B cell (primary cell): ENCODE results near the gene LRTM2. TPM values are rescaled to one million over a fixed set of nuclear protein-coding genes. Genes with fewer than 3 reads are reported as not detected.

Source experiments
- ATAC-seq: fragments of 200-7000 bp; cut with Tn5 transposase; one replicate; pipeline ENCODE4 v1.10.0; 2021; ENCODE audit warnings: low read depth, mild to moderate bottlenecking, moderate number of reproducible peaks, moderate library complexity
- CTCF ChIA-PET: fragments of 350-600 bp; sonication (Branson Sonifier 250); formaldehyde crosslinking; loops from one replicate; lab custom pipeline; 2021; ENCODE audit warnings: antibody characterized with exemption, inconsistent platforms; lab: Charles Lee
- POLR2A ChIA-PET: fragments of 350-600 bp; sonication (Branson Sonifier 250); formaldehyde crosslinking; loops from one replicate; lab custom pipeline; 2021; ENCODE audit warnings: antibody characterized with exemption; lab: Charles Lee
- DNase-seq: peaks from one replicate; pipeline ENCODE4 v3.0.0; 2013
- H2AFZ ChIP-seq: 2 replicates; pipeline ENCODE4 v1.6.1; 2012; ENCODE audit warnings: mild to moderate bottlenecking, low read depth, low read length; ENCODE audit not compliant: insufficient read depth, poor library complexity, severe bottlenecking
- H3K27ac ChIP-seq, 2 donors: 1 replicate in 1 of 2; 2 replicates in 1 of 2; pipeline ENCODE4 v1.5.1; 2012 to 2013; ENCODE audit warnings: low read length in 2 of 2, mild to moderate bottlenecking in 2 of 2, moderate library complexity in 1 of 2
- H3K27me3 ChIP-seq, 4 experiments: fragments of 200-600 bp in 1 of 4; sonication (generic) in 1 of 4; replicated peaks in 1 of 4; 1 replicate in 2 of 4; 2 replicates in 2 of 4; pipeline versions ENCODE4 v1.6.1 to v1.7.0; 2013 to 2016; ENCODE audit warnings: low read length in 3 of 4, mild to moderate bottlenecking in 2 of 4, mixed read lengths in 1 of 4, moderate library complexity in 1 of 4; ENCODE audit not compliant: insufficient read depth in 4 of 4, control insufficient read depth in 3 of 4; ENCODE audit errors: control extremely low read depth in 1 of 4
- H3K36me3 ChIP-seq, 2 experiments: replicated peaks in 1 of 2; 1 replicate in 1 of 2; 2 replicates in 1 of 2; pipeline versions ENCODE4 v1.6.1 to v1.7.1; 2013; ENCODE audit warnings: low read length in 1 of 2; ENCODE audit not compliant: insufficient read depth in 2 of 2, control insufficient read depth in 1 of 2; ENCODE audit errors: control extremely low read depth in 1 of 2, extremely low read depth in 1 of 2
- H3K4me1 ChIP-seq, 2 donors: fragments of 200-600 bp in 1 of 2; sonication (generic) in 1 of 2; 1 replicate in 1 of 2; 2 replicates in 1 of 2; pipeline versions ENCODE4 v1.5.1 to v1.6.1; 2013 to 2017; ENCODE audit warnings: low read length in 2 of 2; ENCODE audit not compliant: control insufficient read depth in 2 of 2, insufficient read depth in 2 of 2
- H3K4me2 ChIP-seq: replicated peaks from 2 replicates; pipeline ENCODE3; 2012; ENCODE audit warnings: mild to moderate bottlenecking, low read depth, low read length; ENCODE audit not compliant: poor library complexity, severe bottlenecking
- H3K4me3 ChIP-seq, 5 experiments: fragments of 200-600 bp in 1 of 5; sonication (generic) in 1 of 5; 1 replicate in 3 of 5; 2 replicates in 2 of 5; pipeline versions ENCODE4 v1.5.1 to v1.7.0; 2011 to 2016; ENCODE audit warnings: low read length in 4 of 5, mild to moderate bottlenecking in 4 of 5, low read depth in 2 of 5, control low read depth in 1 of 5, moderate library complexity in 1 of 5; ENCODE audit not compliant: insufficient read depth in 1 of 5; ENCODE audit errors: control extremely low read depth in 1 of 5, extremely low read depth in 1 of 5
- H3K79me2 ChIP-seq: fragments of 200-600 bp; sonication (generic); one replicate; pipeline ENCODE4 v1.6.0; 2016; ENCODE audit warnings: low read length; ENCODE audit not compliant: control insufficient read depth, insufficient read depth
- H3K9ac ChIP-seq: fragments of 200-600 bp; sonication (generic); 2 replicates; pipeline ENCODE4 v1.6.1; 2017; ENCODE audit warnings: mild to moderate bottlenecking, low read length, moderate library complexity
- H3K9me3 ChIP-seq, 3 donors: one replicate each; pipeline versions ENCODE4 v1.6.1 to v1.7.1; 2013; ENCODE audit warnings: low read length in 2 of 3; ENCODE audit not compliant: control insufficient read depth in 2 of 3, insufficient read depth in 1 of 3; ENCODE audit errors: control extremely low read depth in 1 of 3
- H4K20me1 ChIP-seq: 2 replicates; pipeline ENCODE4 v1.6.0; 2012; ENCODE audit warnings: mild to moderate bottlenecking, low read length; ENCODE audit not compliant: insufficient read depth, control insufficient read depth, poor library complexity, severe bottlenecking
- H3K27ac Mint-ChIP-seq: one replicate; pipeline ENCODE4 v1.8.0; 2021; ENCODE audit warnings: mixed read lengths
- H3K27me3 Mint-ChIP-seq: one replicate; pipeline ENCODE4 v1.8.0; 2021; ENCODE audit warnings: mixed read lengths
- H3K4me1 Mint-ChIP-seq: one replicate; pipeline ENCODE4 v1.8.0; 2021; ENCODE audit warnings: mixed read lengths
- H3K4me3 Mint-ChIP-seq: one replicate; pipeline ENCODE4 v1.8.0; 2021; ENCODE audit warnings: mixed read lengths
- H3K9me3 Mint-ChIP-seq: one replicate; pipeline ENCODE4 v1.8.0; 2022; ENCODE audit warnings: mixed read lengths; ENCODE audit not compliant: insufficient read depth
- EZH2 ChIP-seq: IDR thresholded peaks from 2 replicates; pipeline ENCODE4 v1.6.1; 2012; ENCODE audit warnings: borderline replicate concordance, low read depth, mild to moderate bottlenecking, moderate library complexity, low read length; ENCODE audit not compliant: insufficient read depth, poor library complexity, severe bottlenecking
- whole genome bisulfite sequencing: methylation state at CpG from one replicate; pipeline ENCODE4 v1.1.5; 2013; ENCODE audit warnings: missing lambda C conversion rate; ENCODE audit not compliant: insufficient coverage; 5-methylcytosine and 5-hydroxymethylcytosine counted together
- intact Hi-C: fragments of 100-400 bp; cut with micrococcal nuclease; formaldehyde crosslinking; loops from one replicate; pipeline ENCODE4 v1.10.0; 2022
- polyA plus RNA-seq: library from polyadenylated mRNA; depleted of rRNA; stranded (reverse); fragments of >200 nt; gene quantifications from 2 replicates; pipeline ENCODE4 v1.2.3, GENCODE V29; 2012
- total RNA-seq, 2 donors: library from RNA; stranded (reverse); fragments of 120-200 nt in 1 of 2; gene quantifications; 1 replicate in 1 of 2; 2 replicates in 1 of 2; pipeline versions ENCODE4 v1.2.3 to v1.2.4, GENCODE V29; 2013 to 2022
- TF ChIP-seq, protein P1 (sequence below): fragments of 200-600 bp; IDR thresholded peaks from one replicate; pipeline ENCODE4 v1.8.0; 2022; ENCODE audit warnings: antibody characterized with exemption, mild to moderate bottlenecking

LRTM2 gene
- total and polyA plus RNA-seq, 2 donors (not counting 1 experiment from before 2014, with no cell fraction given): not detected

DNA sequence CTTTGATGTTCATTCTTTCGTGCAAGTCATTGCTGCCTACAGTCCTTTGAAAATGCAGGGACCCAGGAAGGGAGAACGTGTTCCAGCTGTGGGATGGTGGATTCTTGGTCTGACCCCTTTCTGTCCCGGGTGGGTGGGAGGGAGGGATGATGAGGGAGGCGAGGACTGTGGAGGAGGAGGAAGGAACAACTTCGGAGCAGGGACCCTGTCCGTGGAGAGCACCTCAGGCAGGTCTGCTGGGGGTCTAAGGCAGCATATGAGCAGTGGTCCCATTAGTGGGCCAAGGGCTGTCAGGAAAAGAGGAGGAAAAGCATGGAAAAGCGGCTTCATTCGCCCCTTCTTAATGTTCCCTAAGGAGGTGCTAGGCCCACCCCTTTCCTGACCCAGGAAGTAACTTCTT, 62.0 kb downstream of the LRTM2 start:
- Mint-ChIP-seq H3K27ac (no peak overlapping the region), H3K4me3 (no peak overlapping the region), H3K4me1 (no peaks in the 10 kb centered on the region), H3K27me3 (peaks cover 26% of the 10 kb centered on the region), H3K9me3 (no peaks in the 10 kb centered on the region)
- H3K27ac ChIP-seq: no peak overlapping the region
- DNase-seq: no peak
- peaks cover 0 to 2% (median 0%) of the 10 kb centered on the region in 4 experiments for H3K27me3 ChIP-seq
- TF ChIP-seq, protein P1, sequence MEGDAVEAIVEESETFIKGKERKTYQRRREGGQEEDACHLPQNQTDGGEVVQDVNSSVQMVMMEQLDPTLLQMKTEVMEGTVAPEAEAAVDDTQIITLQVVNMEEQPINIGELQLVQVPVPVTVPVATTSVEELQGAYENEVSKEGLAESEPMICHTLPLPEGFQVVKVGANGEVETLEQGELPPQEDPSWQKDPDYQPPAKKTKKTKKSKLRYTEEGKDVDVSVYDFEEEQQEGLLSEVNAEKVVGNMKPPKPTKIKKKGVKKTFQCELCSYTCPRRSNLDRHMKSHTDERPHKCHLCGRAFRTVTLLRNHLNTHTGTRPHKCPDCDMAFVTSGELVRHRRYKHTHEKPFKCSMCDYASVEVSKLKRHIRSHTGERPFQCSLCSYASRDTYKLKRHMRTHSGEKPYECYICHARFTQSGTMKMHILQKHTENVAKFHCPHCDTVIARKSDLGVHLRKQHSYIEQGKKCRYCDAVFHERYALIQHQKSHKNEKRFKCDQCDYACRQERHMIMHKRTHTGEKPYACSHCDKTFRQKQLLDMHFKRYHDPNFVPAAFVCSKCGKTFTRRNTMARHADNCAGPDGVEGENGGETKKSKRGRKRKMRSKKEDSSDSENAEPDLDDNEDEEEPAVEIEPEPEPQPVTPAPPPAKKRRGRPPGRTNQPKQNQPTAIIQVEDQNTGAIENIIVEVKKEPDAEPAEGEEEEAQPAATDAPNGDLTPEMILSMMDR: no peak
- TF ChIP-seq EZH2: no peak
- intact Hi-C loops: no loop called here
- no peaks in the 10 kb centered on the region for H3K9me3 ChIP-seq
- no peak overlapping the region for H3K4me3 ChIP-seq
- 92% methylated on average over 7 of the region's 8 CpGs for WGBS
- no peaks in the 10 kb centered on the region for H3K4me1 ChIP-seq
- ChIA-PET CTCF (no interaction called here), POLR2A (no interaction called here)
- H3K79me2 ChIP-seq: no peaks in the 10 kb centered on the region
- H3K36me3 ChIP-seq: no peaks in the 10 kb centered on the region
- H3K4me2 ChIP-seq: no peak overlapping the region
- ATAC-seq: no peak
- no peaks in the 10 kb centered on the region for H4K20me1 ChIP-seq
- H3K9ac ChIP-seq: no peak overlapping the region
- no peak overlapping the region for H2AFZ ChIP-seq

DNA sequence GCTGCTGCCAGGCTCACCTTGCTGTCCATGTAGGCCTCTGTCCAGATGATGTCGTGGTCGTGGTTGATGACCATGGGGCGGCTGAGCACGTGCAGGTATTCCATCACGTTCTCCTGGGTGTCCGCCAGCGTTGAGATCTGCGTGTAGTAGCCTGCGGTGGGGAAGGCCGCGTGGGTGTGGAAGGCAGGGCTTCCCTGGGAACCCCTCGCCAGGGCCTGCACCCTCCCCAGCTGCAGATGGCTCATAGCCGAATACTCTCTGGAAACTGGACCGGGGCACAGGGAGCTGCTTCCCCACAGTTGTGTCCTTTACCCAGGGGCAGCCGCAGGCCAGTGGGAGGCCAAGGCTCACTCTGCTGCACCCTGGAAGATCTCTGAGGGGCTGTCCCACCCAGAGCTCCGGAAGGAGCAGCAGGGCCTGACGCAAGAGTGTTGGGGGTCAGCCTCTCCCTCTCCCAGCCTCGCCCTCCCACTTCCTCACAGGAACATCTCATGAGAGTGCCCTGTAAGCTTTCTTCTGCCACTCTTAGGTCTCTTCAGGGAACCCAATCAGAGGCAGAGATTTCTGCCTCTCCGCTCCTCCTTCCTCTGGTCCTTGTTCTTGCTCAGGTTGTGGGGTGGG, 62.6 kb downstream of the LRTM2 start:
- peaks cover 0 to 2% (median 0%) of the 10 kb centered on the region in 4 experiments for H3K27me3 ChIP-seq
- peaks cover 31% of the 10 kb centered on the region for H3K27me3 Mint-ChIP-seq
- no peak overlapping the region for H2AFZ ChIP-seq
- ATAC-seq (no peak), DNase-seq (no peak)
- H3K27ac ChIP-seq: no peak overlapping the region
- H3K4me1 Mint-ChIP-seq: no peaks in the 10 kb centered on the region
- H3K4me3 Mint-ChIP-seq: no peak overlapping the region
- H3K27ac Mint-ChIP-seq: no peak overlapping the region
- no peaks in the 10 kb centered on the region for H3K36me3 ChIP-seq
- no peak overlapping the region for H3K9ac ChIP-seq
- intact Hi-C loops: no loop called here
- no peaks in the 10 kb centered on the region for H3K9me3 ChIP-seq
- ChIA-PET CTCF (no interaction called here), POLR2A (no interaction called here)
- H3K9me3 Mint-ChIP-seq: no peaks in the 10 kb centered on the region
- no peaks in the 10 kb centered on the region for H3K79me2 ChIP-seq
- H4K20me1 ChIP-seq: no peaks in the 10 kb centered on the region
- 97% methylated on average over 16 of the region's 19 CpGs for WGBS
- H3K4me3 ChIP-seq: no peak overlapping the region
- no peak for TF ChIP-seq EZH2
- TF ChIP-seq, protein P1: no peak
- no peak overlapping the region for H3K4me2 ChIP-seq
- no peaks in the 10 kb centered on the region for H3K4me1 ChIP-seq
